H9 (cell line): Measurements from ENCODE around the gene ANAPC2. TPM values are rescaled to one million over a fixed set of nuclear protein-coding genes. Genes with fewer than 3 reads are reported as not detected.
A peak's percentile ranks its signal among the peaks of the same experiment; 100 is the strongest.

ENCODE experiments used
- DNase-seq: peaks from one replicate; pipeline ENCODE4 v3.0.0-alpha.2; 2017
- H2AFZ ChIP-seq: one replicate; pipeline ENCODE4 v1.6.1; 2013; ENCODE audit warnings: mild to moderate bottlenecking, low read length, control low read depth, moderate library complexity
- H2AK5ac ChIP-seq: 2 replicates; pipeline ENCODE4 v1.6.1; 2013; ENCODE audit warnings: low read length, control low read depth, mixed read lengths; ENCODE audit not compliant: insufficient read length
- H2BK120ac ChIP-seq: one replicate; pipeline ENCODE4 v1.6.1; 2013; ENCODE audit warnings: low read depth, mild to moderate bottlenecking, low read length, control low read depth, inconsistent platforms; ENCODE audit not compliant: poor library complexity, severe bottlenecking
- H2BK12ac ChIP-seq: 2 replicates; pipeline ENCODE4 v1.6.1; 2013; ENCODE audit warnings: low read length, control low read depth, mixed read lengths, low read depth; ENCODE audit not compliant: insufficient read length
- H2BK15ac ChIP-seq: 2 replicates; pipeline ENCODE4 v1.6.1; 2013; ENCODE audit warnings: low read depth, low read length, control low read depth
- H2BK20ac ChIP-seq: one replicate; pipeline ENCODE4 v1.6.1; 2013; ENCODE audit warnings: low read depth, mild to moderate bottlenecking, low read length, control low read depth, inconsistent platforms; ENCODE audit not compliant: poor library complexity, severe bottlenecking
- H2BK5ac ChIP-seq: 2 replicates; pipeline ENCODE4 v1.6.1; 2013; ENCODE audit warnings: low read length, control low read depth, mixed read lengths; ENCODE audit not compliant: insufficient read length
- H3K14ac ChIP-seq: 2 replicates; pipeline ENCODE4 v1.6.1; 2013; ENCODE audit warnings: low read length, control low read depth; ENCODE audit not compliant: insufficient read depth
- H3K18ac ChIP-seq: 2 replicates; pipeline ENCODE4 v1.6.1; 2013; ENCODE audit warnings: low read depth, mild to moderate bottlenecking, mixed read lengths, low read length, control low read depth; ENCODE audit not compliant: insufficient read length
- H3K23ac ChIP-seq: 2 replicates; pipeline ENCODE4 v1.6.1; 2013; ENCODE audit warnings: low read length, control low read depth, mixed read lengths, low read depth; ENCODE audit not compliant: insufficient read length
- H3K23me2 ChIP-seq: 2 replicates; pipeline ENCODE4 v1.6.1; 2013; ENCODE audit warnings: low read depth, mild to moderate bottlenecking, mixed read lengths, low read length, control low read depth; ENCODE audit not compliant: insufficient read length, poor library complexity, severe bottlenecking
- H3K27ac ChIP-seq: 2 replicates; pipeline ENCODE4 v1.5.1; 2013; ENCODE audit warnings: low read length, control low read depth, mixed read lengths, low read depth; ENCODE audit not compliant: insufficient read length
- H3K27me3 ChIP-seq: 2 replicates; pipeline ENCODE4 v1.6.1; 2013; ENCODE audit warnings: low read length, control low read depth, inconsistent platforms; ENCODE audit not compliant: insufficient read depth
- H3K4ac ChIP-seq: 2 replicates; pipeline ENCODE4 v1.6.1; 2013; ENCODE audit warnings: low read depth, mild to moderate bottlenecking, control low read depth, inconsistent platforms, low read length, moderate library complexity
- H3K4me1 ChIP-seq: 2 replicates; pipeline ENCODE4 v1.6.1; 2013; ENCODE audit warnings: low read length, control low read depth, inconsistent platforms; ENCODE audit not compliant: insufficient read depth
- H3K4me2 ChIP-seq: 2 replicates; pipeline ENCODE4 v1.6.1; 2013; ENCODE audit warnings: low read length, control low read depth, mixed read lengths; ENCODE audit not compliant: insufficient read length, insufficient read depth
- H3K56ac ChIP-seq: 2 replicates; pipeline ENCODE4 v1.6.1; 2013; ENCODE audit warnings: low read depth, mild to moderate bottlenecking, mixed read lengths, low read length, control low read depth; ENCODE audit not compliant: insufficient read length
- H3K79me1 ChIP-seq: 2 replicates; pipeline ENCODE4 v1.6.1; 2013; ENCODE audit warnings: low read depth, mild to moderate bottlenecking, moderate library complexity, low read length, control low read depth, inconsistent platforms; ENCODE audit not compliant: insufficient read depth, poor library complexity, severe bottlenecking
- H3K79me2 ChIP-seq: 2 replicates; pipeline ENCODE4 v1.6.1; 2013; ENCODE audit warnings: low read length, control low read depth, inconsistent platforms; ENCODE audit not compliant: insufficient read depth
- H3K9ac ChIP-seq: 2 replicates; pipeline ENCODE4 v1.6.1; 2013; ENCODE audit warnings: low read length, control low read depth, mixed read lengths; ENCODE audit not compliant: insufficient read length; ENCODE audit errors: extremely low read depth
- H3K9me3 ChIP-seq: one replicate; pipeline ENCODE4 v1.6.1; 2013; ENCODE audit warnings: low read depth, low read length, inconsistent platforms; ENCODE audit not compliant: control insufficient read depth
- H3T11ph ChIP-seq: one replicate; pipeline ENCODE4 v1.6.1; 2013; ENCODE audit warnings: mild to moderate bottlenecking, low read length, control low read depth, inconsistent platforms
- H4K20me1 ChIP-seq: one replicate; pipeline ENCODE4 v1.6.1; 2013; ENCODE audit not compliant: control insufficient read depth, insufficient read length, insufficient read depth
- H4K5ac ChIP-seq: 2 replicates; pipeline ENCODE4 v1.6.1; 2013; ENCODE audit warnings: low read depth, mild to moderate bottlenecking, mixed read lengths, low read length, control low read depth; ENCODE audit not compliant: insufficient read length
- H4K8ac ChIP-seq: replicated peaks from 2 replicates; pipeline ENCODE4 v1.6.1; 2013; ENCODE audit warnings: low read length, control low read depth, mixed read lengths, low read depth; ENCODE audit not compliant: insufficient read length
- H4K91ac ChIP-seq: 2 replicates; pipeline ENCODE4 v1.6.1; 2013; ENCODE audit warnings: low read depth, mild to moderate bottlenecking, moderate library complexity, mixed read lengths, low read length, control low read depth; ENCODE audit not compliant: insufficient read length
- H3K27ac Mint-ChIP-seq, 3 experiments: 2 replicates in 2 of 3; 3 replicates in 1 of 3; pipeline ENCODE4 v1.8.0; 2020 to 2021; ENCODE audit warnings: mixed read lengths in 3 of 3, mild to moderate bottlenecking in 1 of 3, moderate library complexity in 1 of 3
- H3K27me3 Mint-ChIP-seq: 2 replicates; pipeline ENCODE4 v1.8.0; 2021; ENCODE audit warnings: low read depth, mild to moderate bottlenecking, moderate library complexity, mixed read lengths
- H3K36me3 Mint-ChIP-seq, 3 experiments: 2 replicates in 2 of 3; 3 replicates in 1 of 3; pipeline ENCODE4 v1.8.0; 2020 to 2021; ENCODE audit warnings: low read depth in 3 of 3, mixed read lengths in 3 of 3; ENCODE audit not compliant: insufficient read depth in 1 of 3
- H3K4me1 Mint-ChIP-seq, 2 experiments: 2 replicates each; pipeline ENCODE4 v1.8.0; 2020; ENCODE audit warnings: mixed read lengths in 2 of 2
- H3K4me3 Mint-ChIP-seq, 2 experiments: 2 replicates in 1 of 2; 3 replicates in 1 of 2; pipeline ENCODE4 v1.8.0; 2020 to 2021; ENCODE audit warnings: mild to moderate bottlenecking in 2 of 2, mixed read lengths in 2 of 2, moderate library complexity in 1 of 2
- H3K9me3 Mint-ChIP-seq, 2 experiments: 2 replicates in 1 of 2; 3 replicates in 1 of 2; pipeline ENCODE4 v1.8.0; 2020; ENCODE audit warnings: mild to moderate bottlenecking in 2 of 2, mixed read lengths in 2 of 2, moderate library complexity in 1 of 2
- CTCF ChIP-seq: fragments of 200-600 bp; sonication (generic); conservative IDR thresholded peaks from 3 replicates; pipeline ENCODE4 v1.8.0; 2021; ENCODE audit warnings: antibody characterized with exemption, mild to moderate bottlenecking
- WGBS: extraction: QIAGEN DNeasy Blood & Tissue Kit; methylation state at CpG from one replicate; pipeline ENCODE4 v1.1.7; 2013; ENCODE audit warnings: missing lambda C conversion rate, low lambda C conversion rate, mixed read lengths; ENCODE audit not compliant: insufficient read length; ENCODE audit errors: extremely low coverage; 5-methylcytosine and 5-hydroxymethylcytosine counted together
- total RNA-seq: library from RNA; stranded (reverse); gene quantifications from 2 replicates; pipeline ENCODE4 v1.2.1, GENCODE V29; 2021

Gene ANAPC2
- total RNA-seq, 1 experiment from 2014 or later: 54.8 TPM

GRCh38 chr9:137194909-137195308 is 6.5 kb upstream of the ANAPC2 start:
- H3K9ac ChIP-seq: no peak overlapping the region
- H3K23me2 ChIP-seq: no peaks in the 10 kb centered on the region
- no peak overlapping the region for H2AK5ac ChIP-seq
- peaks cover 3% of the 10 kb centered on the region for H3K79me1 ChIP-seq
- no peaks in the 10 kb centered on the region for H3K9me3 Mint-ChIP-seq
- H4K5ac ChIP-seq: no peak overlapping the region
- DNase-seq: no peak
- H3K27ac ChIP-seq: no peak overlapping the region
- peaks cover 5 to 16% of the 10 kb centered on the region in 2 experiments; a peak in 3 of 4 replicates for H3K4me1 Mint-ChIP-seq
- no peaks in the 10 kb centered on the region for H3K9me3 ChIP-seq
- H3K4me1 ChIP-seq: no peaks in the 10 kb centered on the region
- no peak overlapping the region for H2BK12ac ChIP-seq
- no peak overlapping the region for H4K8ac ChIP-seq
- peak overlapping the region in 2 of 3 experiments; percentile 18 to 55; a peak in 1 of 7 replicates for H3K27ac Mint-ChIP-seq
- no peak overlapping the region for H3K18ac ChIP-seq
- H2BK5ac ChIP-seq: no peak overlapping the region
- H3K14ac ChIP-seq: no peak overlapping the region; the same call in 1 of the 2 replicates
- no peaks in the 10 kb centered on the region for H3K79me2 ChIP-seq
- H3K4ac ChIP-seq: no peak overlapping the region
- no peak overlapping the region for H2BK20ac ChIP-seq
- H2AFZ ChIP-seq: no peak overlapping the region
- H3K4me3 Mint-ChIP-seq: no peak overlapping the region
- no peak for TF ChIP-seq CTCF
- H2BK120ac ChIP-seq: no peak overlapping the region
- no CpG with 5 or more reads among the region's 10 CpGs for WGBS
- no peak overlapping the region for H4K91ac ChIP-seq
- no peak overlapping the region for H3K56ac ChIP-seq
- no peak overlapping the region for H3K4me2 ChIP-seq
- peaks cover 5 to 15% (median 9%) of the 10 kb centered on the region in 3 experiments; a peak in 5 of 7 replicates for H3K36me3 Mint-ChIP-seq
- no peak overlapping the region for H3K23ac ChIP-seq
- H2BK15ac ChIP-seq: no peak overlapping the region
- peaks cover 2% of the 10 kb centered on the region; the same call in 1 of the 2 replicates for H3K27me3 Mint-ChIP-seq
- H4K20me1 ChIP-seq: no peaks in the 10 kb centered on the region
- H3K27me3 ChIP-seq: no peaks in the 10 kb centered on the region
- no peak overlapping the region for H3T11ph ChIP-seq
